Activated naive CD4-positive, alpha-beta T cell treated with anti-CD3 and anti-CD28 coated beads for 36 hours (primary cell): ENCODE data around the gene CDYL2. TPM values are rescaled to one million over a fixed set of nuclear protein-coding genes. Genes with fewer than 3 reads are reported as not detected.

ENCODE experiments used
- CTCF ChIA-PET: fragments of 350-600 bp; sonication (Branson Sonifier 250); formaldehyde crosslinking; loops from one replicate; lab custom pipeline; 2021; ENCODE audit warnings: antibody characterized with exemption; lab: Charles Lee
- DNase-seq: peaks from one replicate; pipeline ENCODE4 v3.0.0-alpha.2; 2020
- H3K27ac Mint-ChIP-seq: one replicate; pipeline ENCODE4 v1.8.0; 2021; ENCODE audit warnings: mild to moderate bottlenecking, mixed read lengths
- H3K27me3 Mint-ChIP-seq: one replicate; pipeline ENCODE4 v1.8.0; 2021; ENCODE audit warnings: low read depth, mixed read lengths
- H3K36me3 Mint-ChIP-seq: one replicate; pipeline ENCODE4 v1.8.0; 2021; ENCODE audit warnings: low read depth, mixed read lengths
- H3K4me1 Mint-ChIP-seq: one replicate; pipeline ENCODE4 v1.8.0; 2021; ENCODE audit warnings: low read depth, mixed read lengths
- H3K4me3 Mint-ChIP-seq: one replicate; pipeline ENCODE4 v1.8.0; 2021; ENCODE audit warnings: mild to moderate bottlenecking, moderate library complexity, mixed read lengths
- H3K9me3 Mint-ChIP-seq: one replicate; pipeline ENCODE4 v1.8.0; 2021; ENCODE audit warnings: mixed read lengths
- intact Hi-C: fragments of 100-400 bp; cut with micrococcal nuclease; formaldehyde crosslinking; loops from one replicate; pipeline ENCODE4 v1.15.1; 2023
- total RNA-seq, 2 experiments: library from RNA; stranded (reverse); gene quantifications; one replicate each; pipeline ENCODE4 v1.2.3, GENCODE V29; 2021

CDYL2 gene
- total RNA-seq, 2 experiments from 2014 or later = 10.1 to 12.7 TPM

DNA sequence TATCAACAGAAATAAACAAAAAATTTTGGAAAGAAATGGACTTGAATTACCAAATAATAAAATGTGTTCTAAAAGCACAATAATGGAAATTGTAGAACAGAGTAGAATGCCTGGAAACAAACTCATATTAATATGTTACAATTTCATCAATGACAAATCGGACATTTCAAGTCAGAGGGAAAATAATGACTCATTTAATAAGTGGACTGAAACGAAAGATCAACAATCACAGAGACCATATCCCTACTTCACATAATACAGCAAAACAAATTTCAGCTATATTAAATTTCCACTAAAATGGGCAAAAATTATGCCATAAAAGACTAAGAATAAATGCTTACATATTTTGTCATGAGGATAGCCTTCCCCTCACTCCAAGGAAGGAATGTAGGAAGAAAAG is 25.7 kb downstream of the CDYL2 start:
- Mint-ChIP-seq H3K36me3 (peaks cover 10% of the 10 kb centered on the region), H3K4me3 (no peak overlapping the region), H3K27ac (no peak overlapping the region), H3K9me3 (peaks cover 26% of the 10 kb centered on the region), H3K27me3 (no peaks in the 10 kb centered on the region), H3K4me1 (peaks cover 2% of the 10 kb centered on the region)
- no peak for DNase-seq
- intact Hi-C loops = no loop called here
- CTCF ChIA-PET = interaction anchor here (1.5 kb wide), 1 partner anchor 48 kb away, joined by 3 read pairs; no protein-coding TSS in a partner anchor

GRCh38 chr16:80776856-80777255 is 27.5 kb downstream of the CDYL2 start:
- CTCF ChIA-PET = no interaction called here
- Mint-ChIP-seq H3K27me3 (no peaks in the 10 kb centered on the region), H3K9me3 (peaks cover 13% of the 10 kb centered on the region), H3K36me3 (peaks cover 11% of the 10 kb centered on the region), H3K4me1 (peaks cover 2% of the 10 kb centered on the region), H3K4me3 (no peak overlapping the region), H3K27ac (no peak overlapping the region)
- no peak for DNase-seq
- intact Hi-C loops = no loop called here

DNA sequence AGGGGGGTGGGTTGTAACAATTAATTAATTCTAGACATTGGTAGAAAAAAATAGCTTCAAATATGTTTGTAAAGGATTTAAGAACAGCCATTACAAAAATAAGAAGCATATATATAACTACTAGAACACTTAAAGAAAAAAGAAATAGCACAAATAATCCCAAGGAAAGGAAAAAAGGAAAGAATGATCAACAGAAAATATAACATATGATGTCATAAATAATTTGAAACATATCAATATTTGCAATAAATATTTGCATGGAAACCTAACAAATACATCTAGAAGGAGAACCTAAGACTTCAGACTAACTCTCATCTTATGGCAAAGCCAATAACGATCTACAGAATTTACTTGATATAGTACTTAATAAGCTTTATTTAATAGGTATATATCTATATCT is 28.9 kb downstream of the CDYL2 start:
- Mint-ChIP-seq H3K9me3 (peaks cover 4% of the 10 kb centered on the region), H3K36me3 (peaks cover 4% of the 10 kb centered on the region), H3K27me3 (no peaks in the 10 kb centered on the region), H3K4me3 (no peak overlapping the region), H3K4me1 (peaks cover 2% of the 10 kb centered on the region), H3K27ac (no peak overlapping the region)
- intact Hi-C loops = no loop called here
- DNase-seq = no peak
- CTCF ChIA-PET = no interaction called here

DNA sequence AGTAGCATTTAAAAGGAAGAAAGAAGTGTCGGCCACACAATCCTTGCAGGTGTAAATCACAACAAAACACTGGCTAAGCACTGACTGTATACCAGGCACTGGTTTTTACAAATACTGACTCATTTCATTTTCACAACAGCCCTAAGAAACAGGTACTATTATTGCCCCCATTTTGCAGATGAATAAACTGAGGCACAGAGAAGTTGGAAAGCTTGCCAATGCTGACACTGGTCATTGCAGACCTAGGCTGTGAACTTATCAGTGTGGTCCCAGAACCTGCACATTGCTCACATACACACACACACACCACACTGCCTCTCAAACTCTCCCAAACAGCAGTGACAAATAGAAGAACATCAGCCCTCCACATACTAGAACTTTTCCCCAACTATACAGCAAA is 37.6 kb downstream of the CDYL2 start:
- CTCF ChIA-PET = no interaction called here
- no peaks in the 10 kb centered on the region for H3K27me3 Mint-ChIP-seq
- H3K36me3 Mint-ChIP-seq = peaks cover 2% of the 10 kb centered on the region
- no peak for DNase-seq
- intact Hi-C loops = no loop called here
- no peak overlapping the region for H3K27ac Mint-ChIP-seq
- no peak overlapping the region for H3K4me3 Mint-ChIP-seq
- peaks cover 3% of the 10 kb centered on the region for H3K9me3 Mint-ChIP-seq
- H3K4me1 Mint-ChIP-seq = peaks cover 5% of the 10 kb centered on the region

DNA sequence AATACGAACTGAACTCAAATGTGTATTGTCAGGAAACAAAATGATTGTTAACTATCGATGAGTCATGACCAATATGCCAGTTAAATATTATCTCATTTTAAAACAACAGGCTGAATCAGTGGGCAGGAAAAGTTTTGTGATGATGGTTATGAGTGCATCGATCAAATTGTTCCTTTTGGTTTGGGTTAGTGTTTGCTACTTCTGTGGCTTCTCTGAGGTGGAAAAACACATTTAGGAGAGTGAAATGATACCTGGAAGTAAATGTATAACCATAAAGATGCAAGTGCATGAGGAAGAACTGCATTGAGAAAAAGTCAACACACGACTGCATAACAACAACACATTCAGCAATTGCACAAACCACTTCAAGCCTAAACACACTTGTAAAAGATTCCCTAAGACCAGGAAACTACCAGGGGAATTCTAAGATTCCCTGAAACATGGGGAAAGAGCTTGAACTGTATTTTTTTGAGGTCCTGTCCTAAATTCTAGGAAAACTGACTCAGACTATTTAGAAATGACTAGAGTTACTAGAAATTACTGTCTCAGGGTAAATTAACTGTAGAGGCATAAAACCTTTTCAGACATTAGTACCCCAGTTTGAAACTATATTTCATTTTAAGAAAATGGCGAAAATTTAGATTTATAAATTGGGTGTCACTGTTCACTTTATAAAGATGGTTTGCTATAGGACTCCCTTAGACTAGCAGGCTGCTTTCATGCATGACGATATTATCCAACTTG is 44.8 kb downstream of the CDYL2 start:
- H3K27ac Mint-ChIP-seq = no peak overlapping the region
- CTCF ChIA-PET = no interaction called here
- intact Hi-C loops = loop anchor here (1.0 to 2.0 kb wide), 2 partner anchors 48 to 179 kb away; no protein-coding TSS in a partner anchor
- H3K9me3 Mint-ChIP-seq = no peaks in the 10 kb centered on the region
- no peaks in the 10 kb centered on the region for H3K36me3 Mint-ChIP-seq
- no peaks in the 10 kb centered on the region for H3K27me3 Mint-ChIP-seq
- peaks cover 10% of the 10 kb centered on the region for H3K4me1 Mint-ChIP-seq
- H3K4me3 Mint-ChIP-seq = no peak overlapping the region
- DNase-seq = no peak

DNA sequence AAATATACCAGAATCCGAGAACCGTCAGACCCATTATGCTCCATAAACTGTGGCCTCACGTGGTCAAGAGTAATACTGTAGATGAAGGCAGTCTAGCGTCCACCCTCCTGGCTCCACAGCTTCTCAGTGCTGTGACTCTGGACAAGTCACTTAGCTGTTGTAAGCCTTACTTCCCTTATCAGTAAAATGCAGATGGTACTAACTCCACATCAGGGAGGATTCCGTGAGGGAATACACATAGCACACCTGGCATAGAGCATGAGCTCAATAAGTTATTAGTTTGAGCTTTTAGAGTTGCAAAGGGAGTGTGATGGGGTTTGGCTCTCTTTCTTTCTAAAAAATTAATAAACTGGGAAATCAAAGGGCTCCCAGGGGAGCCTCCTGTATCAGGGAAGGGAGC is 49.9 kb downstream of the CDYL2 start:
- Mint-ChIP-seq H3K27ac (no peak overlapping the region), H3K4me3 (no peak overlapping the region), H3K9me3 (no peaks in the 10 kb centered on the region), H3K4me1 (peaks cover 16% of the 10 kb centered on the region), H3K27me3 (no peaks in the 10 kb centered on the region), H3K36me3 (no peaks in the 10 kb centered on the region)
- intact Hi-C loops = no loop called here
- no peak for DNase-seq
- CTCF ChIA-PET = no interaction called here

DNA sequence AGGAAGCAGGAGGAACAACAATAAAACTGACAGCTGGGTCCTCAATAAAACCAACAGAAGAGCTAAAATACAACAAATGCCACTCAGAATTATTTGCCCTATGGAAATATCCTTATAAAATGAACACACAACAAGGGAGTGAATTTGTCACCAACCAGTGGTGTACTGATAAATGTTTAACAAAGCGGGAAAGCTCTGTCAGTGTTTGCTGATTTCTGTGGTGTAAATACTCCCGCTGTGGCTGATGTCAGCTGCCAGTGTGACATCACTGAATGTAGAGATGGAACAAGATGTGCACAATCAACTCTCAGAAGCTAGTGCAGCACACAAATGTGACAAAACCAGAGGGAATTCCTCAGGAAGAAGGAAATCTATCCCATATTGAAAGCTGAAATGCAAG is 51.9 kb downstream of the CDYL2 start:
- Mint-ChIP-seq H3K4me3 (no peak overlapping the region), H3K36me3 (no peaks in the 10 kb centered on the region), H3K4me1 (peaks cover 15% of the 10 kb centered on the region), H3K27me3 (no peaks in the 10 kb centered on the region), H3K27ac (no peak overlapping the region), H3K9me3 (no peaks in the 10 kb centered on the region)
- intact Hi-C loops = no loop called here
- CTCF ChIA-PET = interaction anchor here (0.6 kb wide), 1 partner anchor 48 kb away, joined by 3 read pairs; no protein-coding TSS in a partner anchor
- no peak for DNase-seq

DNA sequence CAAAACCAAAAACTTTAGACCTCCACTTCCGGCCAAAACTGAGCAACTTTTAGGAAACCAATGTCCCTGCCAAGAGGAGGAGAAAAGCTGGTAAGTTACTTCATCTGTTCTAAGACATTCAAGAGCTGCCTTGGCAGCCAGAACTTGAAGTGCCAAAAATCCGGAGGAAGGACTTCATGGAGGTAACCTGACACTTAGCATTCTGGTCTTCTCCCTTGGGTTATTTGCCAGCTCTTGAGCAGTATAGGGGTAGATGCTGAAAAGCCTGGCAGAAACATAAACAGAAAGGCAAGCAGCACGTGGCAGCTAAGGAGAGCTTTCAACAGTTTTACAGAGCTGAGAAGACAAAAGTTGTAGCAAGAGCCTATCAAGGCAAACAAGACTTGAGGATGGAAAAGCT is 53.2 kb downstream of the CDYL2 start:
- Mint-ChIP-seq H3K9me3 (no peaks in the 10 kb centered on the region), H3K36me3 (no peaks in the 10 kb centered on the region), H3K4me3 (no peak overlapping the region), H3K4me1 (peaks cover 16% of the 10 kb centered on the region), H3K27me3 (no peaks in the 10 kb centered on the region), H3K27ac (no peak overlapping the region)
- CTCF ChIA-PET = interaction anchor here (0.7 to 1.1 kb wide), 2 partner anchors 202 to 224 kb away, joined by 4 to 5 read pairs; no protein-coding TSS in a partner anchor
- intact Hi-C loops = no loop called here
- DNase-seq = no peak

DNA sequence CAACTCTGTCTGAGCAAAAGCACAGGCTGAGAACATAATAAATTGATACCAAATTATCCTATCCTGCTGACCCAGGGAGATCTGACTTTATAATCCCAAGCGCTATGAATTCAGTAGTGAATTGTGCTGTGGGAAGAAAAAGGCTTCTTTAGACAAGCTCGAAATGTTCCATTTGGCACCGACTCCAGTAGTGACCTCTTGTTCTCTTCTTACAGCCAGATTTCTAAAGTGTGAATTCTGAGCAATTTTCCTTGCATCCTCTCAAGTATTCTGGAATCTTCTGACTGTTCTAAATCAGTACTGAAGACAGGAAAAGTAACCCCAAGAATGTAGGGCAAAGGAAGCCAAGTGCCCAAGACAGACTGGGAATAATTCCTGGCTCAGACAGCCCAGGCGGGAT is 58.2 kb downstream of the CDYL2 start:
- intact Hi-C loops = no loop called here
- no peaks in the 10 kb centered on the region for H3K9me3 Mint-ChIP-seq
- no peak overlapping the region for H3K4me3 Mint-ChIP-seq
- H3K4me1 Mint-ChIP-seq = peaks cover 23% of the 10 kb centered on the region
- no peak overlapping the region for H3K27ac Mint-ChIP-seq
- DNase-seq = no peak
- peaks cover 5% of the 10 kb centered on the region for H3K36me3 Mint-ChIP-seq
- H3K27me3 Mint-ChIP-seq = no peaks in the 10 kb centered on the region
- CTCF ChIA-PET = no interaction called here

DNA sequence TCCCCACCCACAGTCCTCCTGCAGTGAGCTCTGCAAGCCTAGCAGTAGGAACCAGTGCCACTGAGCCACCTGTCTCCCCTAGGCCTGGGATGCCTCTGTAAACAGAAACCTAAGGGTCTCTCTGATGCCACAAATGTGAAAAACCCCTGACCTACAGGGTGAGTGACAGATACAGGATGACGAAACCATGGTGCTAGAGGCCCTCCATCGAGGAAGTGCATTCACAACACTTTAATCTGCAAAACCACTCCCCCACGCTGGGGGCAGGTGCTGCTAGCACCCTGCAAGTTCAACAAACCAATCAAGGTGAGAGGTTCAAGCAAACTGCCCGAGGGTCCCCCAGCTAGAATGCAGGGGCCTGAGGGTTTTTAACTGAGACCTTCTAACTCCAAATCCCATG is 59.5 kb downstream of the CDYL2 start:
- Mint-ChIP-seq H3K36me3 (peaks cover 5% of the 10 kb centered on the region), H3K27me3 (no peaks in the 10 kb centered on the region), H3K9me3 (peaks cover 5% of the 10 kb centered on the region), H3K4me1 (peaks cover 21% of the 10 kb centered on the region), H3K27ac (no peak overlapping the region), H3K4me3 (no peak overlapping the region)
- peak; percentile 11 for DNase-seq
- intact Hi-C loops = no loop called here
- CTCF ChIA-PET = no interaction called here

DNA sequence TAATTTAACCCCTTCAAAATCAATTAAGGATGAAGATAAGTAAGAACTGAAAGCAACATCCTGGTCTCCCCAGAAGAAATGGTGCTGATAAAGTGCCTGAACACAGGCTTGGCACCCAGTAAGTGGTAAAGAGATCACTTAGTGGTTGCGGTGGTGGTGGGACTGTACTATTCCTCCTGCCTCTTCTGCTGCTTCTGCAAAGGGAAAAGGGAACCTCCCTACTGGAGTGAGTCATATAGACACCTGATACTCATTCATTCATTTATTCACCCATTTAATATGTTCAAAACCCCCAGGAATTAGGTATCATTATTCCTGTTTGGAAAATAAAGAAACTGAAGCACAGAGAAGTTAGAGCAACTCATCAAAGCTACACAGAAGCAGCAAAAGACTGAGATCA is 60.6 kb downstream of the CDYL2 start:
- DNase-seq = no peak
- CTCF ChIA-PET = no interaction called here
- Mint-ChIP-seq H3K4me1 (peaks cover 29% of the 10 kb centered on the region), H3K9me3 (peaks cover 10% of the 10 kb centered on the region), H3K36me3 (peaks cover 9% of the 10 kb centered on the region), H3K27me3 (no peaks in the 10 kb centered on the region), H3K27ac (no peak overlapping the region), H3K4me3 (no peak overlapping the region)
- intact Hi-C loops = no loop called here

GRCh38 chr16:80743273-80743672 is 61.1 kb downstream of the CDYL2 start:
- peaks cover 9% of the 10 kb centered on the region for H3K36me3 Mint-ChIP-seq
- CTCF ChIA-PET = no interaction called here
- no peak overlapping the region for H3K27ac Mint-ChIP-seq
- peaks cover 29% of the 10 kb centered on the region for H3K4me1 Mint-ChIP-seq
- intact Hi-C loops = no loop called here
- no peaks in the 10 kb centered on the region for H3K27me3 Mint-ChIP-seq
- no peak overlapping the region for H3K4me3 Mint-ChIP-seq
- peak; percentile 37 for DNase-seq
- peaks cover 10% of the 10 kb centered on the region for H3K9me3 Mint-ChIP-seq

GRCh38 chr16:80742331-80742730 is 62.1 kb downstream of the CDYL2 start:
- CTCF ChIA-PET = no interaction called here
- peaks cover 9% of the 10 kb centered on the region for H3K36me3 Mint-ChIP-seq
- H3K27ac Mint-ChIP-seq = no peak overlapping the region
- intact Hi-C loops = no loop called here
- no peak for DNase-seq
- peaks cover 24% of the 10 kb centered on the region for H3K4me1 Mint-ChIP-seq
- no peak overlapping the region for H3K4me3 Mint-ChIP-seq
- peaks cover 10% of the 10 kb centered on the region for H3K9me3 Mint-ChIP-seq
- H3K27me3 Mint-ChIP-seq = no peaks in the 10 kb centered on the region
